ENCODE data around the gene AP1S1. TPM values are rescaled to one million over a fixed set of nuclear protein-coding genes. Genes with fewer than 3 reads are reported as not detected.

The AP1S1 gene
- total and polyA plus RNA-seq, 2 of the 13 experiments (the other 11 are each of a cell fraction or from before 2014, with no cell fraction given): 57.5 to 68.1 TPM

- TF ChIP-seq ZNF407 (CRISPR knock-in tag; IDR thresholded peaks at IDR 0.05; ENCODE audit: not compliant biosample characterization) (no peak), TERF1 (CRISPR knock-in tag; IDR thresholded peaks at IDR 0.05) (no peak), RFXAP (CRISPR knock-in tag; IDR thresholded peaks at IDR 0.05; ENCODE audit: borderline replicate concordance) (0 out of 2 replicates have a peak, but pooled peaks have one; percentile 29), PAWR (CRISPR knock-in tag; IDR thresholded peaks at IDR 0.05; ENCODE audit: borderline replicate concordance) (no peak), ZNF20 (CRISPR knock-in tag; IDR thresholded peaks at IDR 0.05) (0 out of 2 replicates have a peak, but pooled peaks have one; percentile 65), ZNF256 (CRISPR knock-in tag; conservative IDR thresholded peaks at IDR 0.05) (no peak), TSC22D2 (CRISPR knock-in tag; IDR thresholded peaks at IDR 0.05; ENCODE audit: borderline replicate concordance) (no peak)
- TF ChIP-seq, protein P1, sequence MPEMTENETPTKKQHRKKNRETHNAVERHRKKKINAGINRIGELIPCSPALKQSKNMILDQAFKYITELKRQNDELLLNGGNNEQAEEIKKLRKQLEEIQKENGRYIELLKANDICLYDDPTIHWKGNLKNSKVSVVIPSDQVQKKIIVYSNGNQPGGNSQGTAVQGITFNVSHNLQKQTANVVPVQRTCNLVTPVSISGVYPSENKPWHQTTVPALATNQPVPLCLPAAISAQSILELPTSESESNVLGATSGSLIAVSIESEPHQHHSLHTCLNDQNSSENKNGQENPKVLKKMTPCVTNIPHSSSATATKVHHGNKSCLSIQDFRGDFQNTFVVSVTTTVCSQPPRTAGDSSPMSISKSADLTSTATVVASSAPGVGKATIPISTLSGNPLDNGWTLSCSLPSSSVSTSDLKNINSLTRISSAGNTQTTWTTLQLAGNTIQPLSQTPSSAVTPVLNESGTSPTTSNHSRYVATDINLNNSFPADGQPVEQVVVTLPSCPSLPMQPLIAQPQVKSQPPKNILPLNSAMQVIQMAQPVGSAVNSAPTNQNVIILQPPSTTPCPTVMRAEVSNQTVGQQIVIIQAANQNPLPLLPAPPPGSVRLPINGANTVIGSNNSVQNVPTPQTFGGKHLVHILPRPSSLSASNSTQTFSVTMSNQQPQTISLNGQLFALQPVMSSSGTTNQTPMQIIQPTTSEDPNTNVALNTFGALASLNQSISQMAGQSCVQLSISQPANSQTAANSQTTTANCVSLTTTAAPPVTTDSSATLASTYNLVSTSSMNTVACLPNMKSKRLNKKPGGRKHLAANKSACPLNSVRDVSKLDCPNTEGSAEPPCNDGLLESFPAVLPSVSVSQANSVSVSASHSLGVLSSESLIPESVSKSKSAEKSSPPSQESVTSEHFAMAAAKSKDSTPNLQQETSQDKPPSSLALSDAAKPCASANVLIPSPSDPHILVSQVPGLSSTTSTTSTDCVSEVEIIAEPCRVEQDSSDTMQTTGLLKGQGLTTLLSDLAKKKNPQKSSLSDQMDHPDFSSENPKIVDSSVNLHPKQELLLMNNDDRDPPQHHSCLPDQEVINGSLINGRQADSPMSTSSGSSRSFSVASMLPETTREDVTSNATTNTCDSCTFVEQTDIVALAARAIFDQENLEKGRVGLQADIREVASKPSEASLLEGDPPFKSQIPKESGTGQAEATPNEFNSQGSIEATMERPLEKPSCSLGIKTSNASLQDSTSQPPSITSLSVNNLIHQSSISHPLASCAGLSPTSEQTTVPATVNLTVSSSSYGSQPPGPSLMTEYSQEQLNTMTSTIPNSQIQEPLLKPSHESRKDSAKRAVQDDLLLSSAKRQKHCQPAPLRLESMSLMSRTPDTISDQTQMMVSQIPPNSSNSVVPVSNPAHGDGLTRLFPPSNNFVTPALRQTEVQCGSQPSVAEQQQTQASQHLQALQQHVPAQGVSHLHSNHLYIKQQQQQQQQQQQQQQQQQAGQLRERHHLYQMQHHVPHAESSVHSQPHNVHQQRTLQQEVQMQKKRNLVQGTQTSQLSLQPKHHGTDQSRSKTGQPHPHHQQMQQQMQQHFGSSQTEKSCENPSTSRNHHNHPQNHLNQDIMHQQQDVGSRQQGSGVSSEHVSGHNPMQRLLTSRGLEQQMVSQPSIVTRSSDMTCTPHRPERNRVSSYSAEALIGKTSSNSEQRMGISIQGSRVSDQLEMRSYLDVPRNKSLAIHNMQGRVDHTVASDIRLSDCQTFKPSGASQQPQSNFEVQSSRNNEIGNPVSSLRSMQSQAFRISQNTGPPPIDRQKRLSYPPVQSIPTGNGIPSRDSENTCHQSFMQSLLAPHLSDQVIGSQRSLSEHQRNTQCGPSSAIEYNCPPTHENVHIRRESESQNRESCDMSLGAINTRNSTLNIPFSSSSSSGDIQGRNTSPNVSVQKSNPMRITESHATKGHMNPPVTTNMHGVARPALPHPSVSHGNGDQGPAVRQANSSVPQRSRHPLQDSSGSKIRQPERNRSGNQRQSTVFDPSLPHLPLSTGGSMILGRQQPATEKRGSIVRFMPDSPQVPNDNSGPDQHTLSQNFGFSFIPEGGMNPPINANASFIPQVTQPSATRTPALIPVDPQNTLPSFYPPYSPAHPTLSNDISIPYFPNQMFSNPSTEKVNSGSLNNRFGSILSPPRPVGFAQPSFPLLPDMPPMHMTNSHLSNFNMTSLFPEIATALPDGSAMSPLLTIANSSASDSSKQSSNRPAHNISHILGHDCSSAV (CRISPR knock-in tag; IDR thresholded peaks at IDR 0.05; ENCODE audit: borderline replicate concordance): no peak
Measured at GRCh38 chr7:101121991-101122932, 32.0 kb upstream of the AP1S1 start (continued).

Measured in HepG2 (cell line).